GM18861 (cell line): ENCODE measurements around the gene WDHD1.
"Not testable (repeated sequence)": the region's sequence is repeated elsewhere in the genome, so short reads cannot be mapped to it uniquely, and the experiment has no call there.

ENCODE experiments used
- ATAC-seq: cut with Tn5 transposase; IDR thresholded peaks from one replicate; pipeline ENCODE4 v1.9.1; 2021; ENCODE audit not compliant: unreplicated experiment

Gene WDHD1

GRCh38 chr14:54908973-54909372, 117.9 kb downstream of the WDHD1 start:
- not testable (repeated sequence) for ATAC-seq

- ATAC-seq = no peak
Measured at GRCh38 chr14:54908190-54908589, 118.7 kb downstream of the WDHD1 start.

GRCh38 chr14:54906075-54906474, 120.8 kb downstream of the WDHD1 start:
- ATAC-seq = no peak

- peak; percentile 67 for ATAC-seq
Measured at GRCh38 chr14:54902521-54903420, 124.1 kb downstream of the WDHD1 start, which contains the start of gene GCH1. TSS of gene GCH1 (minus strand) at chr14:54902826. CDS start at chr14:54902663, 163 bp downstream.

GRCh38 chr14:54902143-54902520, 124.8 kb downstream of the WDHD1 start:
- peak; percentile 40 for ATAC-seq

GRCh38 chr14:54901380-54902142, 125.3 kb downstream of the WDHD1 start:
- ATAC-seq = no peak

GRCh38 chr14:54899573-54899972, 127.3 kb downstream of the WDHD1 start:
- ATAC-seq = no peak

GRCh38 chr14:54897809-54898555, 128.9 kb downstream of the WDHD1 start:
- ATAC-seq = not testable (repeated sequence)

- no peak for ATAC-seq
Measured at GRCh38 chr14:54895683-54896082, 131.2 kb downstream of the WDHD1 start.

- no peak for ATAC-seq
Measured at GRCh38 chr14:54894995-54895394, 131.9 kb downstream of the WDHD1 start.

GRCh38 chr14:54893151-54893760, 133.6 kb downstream of the WDHD1 start:
- ATAC-seq = peak; percentile 46

GRCh38 chr14:54891471-54892245, 135.2 kb downstream of the WDHD1 start:
- ATAC-seq = no peak

GRCh38 chr14:54890788-54891187, 136.1 kb downstream of the WDHD1 start:
- peak; percentile 61 for ATAC-seq

- ATAC-seq = no peak
Measured at GRCh38 chr14:54889919-54890318, 137.0 kb downstream of the WDHD1 start.
